ENCODE data around the gene PAK5. TPM values are rescaled to one million over a fixed set of nuclear protein-coding genes. Genes with fewer than 3 reads are reported as not detected.

Gene PAK5
- total and polyA plus RNA-seq, 2 experiments from 2014 or later, result 0.57 to 1.1 TPM

GRCh38 chr20:9817654-9818053, 21.2 kb downstream of the PAK5 start:
- no peaks in the 10 kb centered on the region for H3K27me3 Mint-ChIP-seq (ENCODE audit: insufficient read depth, low read depth, poor library complexity)

More at GRCh38 chr20:9817654-9818053, 21.2 kb downstream of the PAK5 start:
- no peak overlapping the region for H3K27ac ChIP-seq (ENCODE audit: low read depth)
- Mint-ChIP-seq H3K9me3 (no peaks in the 10 kb centered on the region), H3K36me3 (ENCODE audit: low read depth) (no peaks in the 10 kb centered on the region), H3K4me3 (no peak overlapping the region), H3K4me1 (peaks cover 7% of the 10 kb centered on the region), H3K27ac (no peak overlapping the region)
- H3F3A ChIP-seq (replicated peaks; ENCODE audit: low read depth), result no peaks in the 10 kb centered on the region
- no peak overlapping the region for H3K4me3 ChIP-seq
- no peaks in the 10 kb centered on the region for H3K79me2 ChIP-seq (replicated peaks; ENCODE audit: insufficient read depth)
- no peaks in the 10 kb centered on the region for H3K36me3 ChIP-seq (ENCODE audit: insufficient read depth)
- DNase-seq (ENCODE audit: low spot score) (no peak), ATAC-seq (no peak)
- no peaks in the 10 kb centered on the region for H3K27me3 ChIP-seq (ENCODE audit: insufficient read depth)
- TF ChIP-seq EZH2phosphoT487 (IDR thresholded peaks at IDR 0.05; ENCODE audit: unreplicated experiment) (no peak), REST (IDR thresholded peaks at IDR 0.05; ENCODE audit: unreplicated experiment) (no peak), ZNF331 (CRISPR knock-in tag; IDR thresholded peaks at IDR 0.05; ENCODE audit: low read depth) (no peak), CTCF (conservative IDR thresholded peaks at IDR 0.05; ENCODE audit: low read depth in 2 of 2) (no peak), CREB1 (CRISPR knock-in tag; IDR thresholded peaks at IDR 0.05; ENCODE audit: low read depth) (no peak)
- TF ChIP-seq, protein P1, sequence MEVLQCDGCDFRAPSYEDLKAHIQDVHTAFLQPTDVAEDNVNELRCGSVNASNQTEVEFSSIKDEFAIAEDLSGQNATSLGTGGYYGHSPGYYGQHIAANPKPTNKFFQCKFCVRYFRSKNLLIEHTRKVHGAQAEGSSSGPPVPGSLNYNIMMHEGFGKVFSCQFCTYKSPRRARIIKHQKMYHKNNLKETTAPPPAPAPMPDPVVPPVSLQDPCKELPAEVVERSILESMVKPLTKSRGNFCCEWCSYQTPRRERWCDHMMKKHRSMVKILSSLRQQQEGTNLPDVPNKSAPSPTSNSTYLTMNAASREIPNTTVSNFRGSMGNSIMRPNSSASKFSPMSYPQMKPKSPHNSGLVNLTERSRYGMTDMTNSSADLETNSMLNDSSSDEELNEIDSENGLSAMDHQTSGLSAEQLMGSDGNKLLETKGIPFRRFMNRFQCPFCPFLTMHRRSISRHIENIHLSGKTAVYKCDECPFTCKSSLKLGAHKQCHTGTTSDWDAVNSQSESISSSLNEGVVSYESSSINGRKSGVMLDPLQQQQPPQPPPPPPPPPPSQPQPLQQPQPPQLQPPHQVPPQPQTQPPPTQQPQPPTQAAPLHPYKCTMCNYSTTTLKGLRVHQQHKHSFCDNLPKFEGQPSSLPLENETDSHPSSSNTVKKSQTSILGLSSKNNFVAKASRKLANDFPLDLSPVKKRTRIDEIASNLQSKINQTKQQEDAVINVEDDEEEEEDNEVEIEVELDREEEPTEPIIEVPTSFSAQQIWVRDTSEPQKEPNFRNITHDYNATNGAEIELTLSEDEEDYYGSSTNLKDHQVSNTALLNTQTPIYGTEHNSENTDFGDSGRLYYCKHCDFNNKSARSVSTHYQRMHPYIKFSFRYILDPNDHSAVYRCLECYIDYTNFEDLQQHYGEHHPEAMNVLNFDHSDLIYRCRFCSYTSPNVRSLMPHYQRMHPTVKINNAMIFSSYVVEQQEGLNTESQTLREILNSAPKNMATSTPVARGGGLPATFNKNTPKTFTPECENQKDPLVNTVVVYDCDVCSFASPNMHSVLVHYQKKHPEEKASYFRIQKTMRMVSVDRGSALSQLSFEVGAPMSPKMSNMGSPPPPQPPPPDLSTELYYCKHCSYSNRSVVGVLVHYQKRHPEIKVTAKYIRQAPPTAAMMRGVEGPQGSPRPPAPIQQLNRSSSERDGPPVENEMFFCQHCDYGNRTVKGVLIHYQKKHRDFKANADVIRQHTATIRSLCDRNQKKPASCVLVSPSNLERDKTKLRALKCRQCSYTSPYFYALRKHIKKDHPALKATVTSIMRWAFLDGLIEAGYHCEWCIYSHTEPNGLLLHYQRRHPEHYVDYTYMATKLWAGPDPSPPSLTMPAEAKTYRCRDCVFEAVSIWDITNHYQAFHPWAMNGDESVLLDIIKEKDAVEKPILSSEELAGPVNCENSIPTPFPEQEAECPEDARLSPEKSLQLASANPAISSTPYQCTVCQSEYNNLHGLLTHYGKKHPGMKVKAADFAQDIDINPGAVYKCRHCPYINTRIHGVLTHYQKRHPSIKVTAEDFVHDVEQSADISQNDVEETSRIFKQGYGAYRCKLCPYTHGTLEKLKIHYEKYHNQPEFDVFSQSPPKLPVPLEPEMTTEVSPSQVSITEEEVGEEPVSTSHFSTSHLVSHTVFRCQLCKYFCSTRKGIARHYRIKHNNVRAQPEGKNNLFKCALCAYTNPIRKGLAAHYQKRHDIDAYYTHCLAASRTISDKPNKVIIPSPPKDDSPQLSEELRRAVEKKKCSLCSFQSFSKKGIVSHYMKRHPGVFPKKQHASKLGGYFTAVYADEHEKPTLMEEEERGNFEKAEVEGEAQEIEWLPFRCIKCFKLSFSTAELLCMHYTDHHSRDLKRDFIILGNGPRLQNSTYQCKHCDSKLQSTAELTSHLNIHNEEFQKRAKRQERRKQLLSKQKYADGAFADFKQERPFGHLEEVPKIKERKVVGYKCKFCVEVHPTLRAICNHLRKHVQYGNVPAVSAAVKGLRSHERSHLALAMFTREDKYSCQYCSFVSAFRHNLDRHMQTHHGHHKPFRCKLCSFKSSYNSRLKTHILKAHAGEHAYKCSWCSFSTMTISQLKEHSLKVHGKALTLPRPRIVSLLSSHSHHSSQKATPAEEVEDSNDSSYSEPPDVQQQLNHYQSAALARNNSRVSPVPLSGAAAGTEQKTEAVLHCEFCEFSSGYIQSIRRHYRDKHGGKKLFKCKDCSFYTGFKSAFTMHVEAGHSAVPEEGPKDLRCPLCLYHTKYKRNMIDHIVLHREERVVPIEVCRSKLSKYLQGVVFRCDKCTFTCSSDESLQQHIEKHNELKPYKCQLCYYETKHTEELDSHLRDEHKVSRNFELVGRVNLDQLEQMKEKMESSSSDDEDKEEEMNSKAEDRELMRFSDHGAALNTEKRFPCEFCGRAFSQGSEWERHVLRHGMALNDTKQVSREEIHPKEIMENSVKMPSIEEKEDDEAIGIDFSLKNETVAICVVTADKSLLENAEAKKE (CRISPR knock-in tag; IDR thresholded peaks at IDR 0.05), result no peak
- no peak overlapping the region for H3K4me2 ChIP-seq
- H3K4me1 ChIP-seq (ENCODE audit: insufficient read depth), result peaks cover 7% of the 10 kb centered on the region; the same call in 1 of the 2 replicates
- no peaks in the 10 kb centered on the region for H4K20me1 ChIP-seq (replicated peaks; ENCODE audit: insufficient read depth)
- H3K9me2 ChIP-seq (ENCODE audit: insufficient read depth), result no peaks in the 10 kb centered on the region
- no peak overlapping the region for H2AFZ ChIP-seq
